Measurements from ENCODE around the gene NFIC. TPM values are rescaled to one million over a fixed set of nuclear protein-coding genes. Genes with fewer than 3 reads are reported as not detected.

Gene NFIC
- total and polyA plus RNA-seq, 2 of the 4 experiments (the other 2 are of a cell fraction) = 21.9 to 32.1 TPM

- no peak overlapping the region for H4K5ac ChIP-seq (ENCODE audit: low read depth, low read length)
- BruUV-seq (replicated peaks) = no TSS peak
- no peak overlapping the region for H2BK20ac ChIP-seq (ENCODE audit: low read depth, low read length)
- H3K9me3 ChIP-seq (ENCODE audit: control insufficient read depth, insufficient read depth, low read length) = no peaks in the 10 kb centered on the region
- WGBS, 2 experiments (ENCODE audit: extremely low coverage in 2 of 2, insufficient read length in 1 of 2) = 86% methylated on average over 9 of the region's 33 CpGs; no CpG with 5 or more reads in 1 of the 2 experiments
- H2BK120ac ChIP-seq (ENCODE audit: low read depth, low read length) = no peak overlapping the region
- H3K9me1 ChIP-seq (ENCODE audit: insufficient read depth, low read length) = peaks cover 6% of the 10 kb centered on the region; the same call in 1 of the 2 replicates
- no peak overlapping the region for H2BK5ac ChIP-seq (ENCODE audit: low read depth, low read length, poor library complexity, severe bottlenecking)
- no peak overlapping the region for H3K4ac ChIP-seq (ENCODE audit: low read depth, low read length)
- intact Hi-C loops (cut with micrococcal nuclease) (no loop called here), in situ Hi-C loops (cut with MboI; ENCODE audit: low sequenced_read_pairs) (no loop called here), dilution Hi-C loops (cut with HindIII; ENCODE audit: low sequenced_read_pairs, unreplicated experiment) (no loop called here)
- no peak overlapping the region for H3K9ac ChIP-seq (ENCODE audit: low read depth, low read length)
- H2BK15ac ChIP-seq (ENCODE audit: low read depth, low read length) = no peak overlapping the region
- no peak overlapping the region for H2AK9ac ChIP-seq (replicated peaks; ENCODE audit: low read depth, low read length, poor library complexity)
- H3K4me3 ChIP-seq (ENCODE audit: insufficient read depth, low read depth, low read length) = no peak overlapping the region
- DNase-seq (no peak), ATAC-seq (ENCODE audit: low read depth) (no peak)
- H3K23ac ChIP-seq (ENCODE audit: low read depth, low read length) = no peak overlapping the region
- no peak overlapping the region for H4K91ac ChIP-seq (ENCODE audit: insufficient read depth, low read depth, low read length)
- H4K8ac ChIP-seq (ENCODE audit: low read depth in 2 of 2, low read length in 2 of 2) = no peak overlapping the region
- H3K79me1 ChIP-seq (ENCODE audit: low read depth in 1 of 2, low read length in 2 of 2) = peaks cover 25 to 79% of the 10 kb centered on the region in 2 experiments
- ChIA-PET CTCF (no interaction called here), POLR2A (ENCODE audit: unreplicated experiment) (no interaction called here)
- H3K56ac ChIP-seq (ENCODE audit: extremely low read depth, insufficient read depth, low read length) = no peak overlapping the region
- no peak overlapping the region for H2AK5ac ChIP-seq (ENCODE audit: low read depth, low read length)
- H2AFZ ChIP-seq (replicated peaks; ENCODE audit: low read length, poor library complexity) = no peak overlapping the region
- no peak for TF ChIP-seq ELK1 (IDR thresholded peaks at IDR 0.05; ENCODE audit: borderline replicate concordance, low read depth, low read length)
- no peak for TF ChIP-seq CEBPB (IDR thresholded peaks at IDR 0.05; ENCODE audit: low read depth, low read length)
- TF ChIP-seq MXI1 (IDR thresholded peaks at IDR 0.05; ENCODE audit: borderline replicate concordance, low read depth, low read length) = no peak
- TF ChIP-seq NFE2L2 (IDR thresholded peaks at IDR 0.05; ENCODE audit: low read depth, low read length) = no peak
- no peak for TF ChIP-seq RFX5 (IDR thresholded peaks at IDR 0.05; ENCODE audit: low read depth, low read length)
- no peak for TF ChIP-seq MAZ (IDR thresholded peaks at IDR 0.05; ENCODE audit: borderline replicate concordance, low read depth, low read length)
- no peak for TF ChIP-seq RAD21 (IDR thresholded peaks at IDR 0.05; ENCODE audit: low read length)
- TF ChIP-seq USF2 (IDR thresholded peaks at IDR 0.05; ENCODE audit: low read depth, low read length) = no peak
- no peak for TF ChIP-seq SMC3 (IDR thresholded peaks at IDR 0.05; ENCODE audit: low read depth, low read length)
- TF ChIP-seq FOS (IDR thresholded peaks at IDR 0.05; ENCODE audit: low read depth, low read length) = no peak
- no peak for TF ChIP-seq CHD1 (IDR thresholded peaks at IDR 0.05; ENCODE audit: low read depth, low read length)
- TF ChIP-seq BHLHE40 (IDR thresholded peaks at IDR 0.05; ENCODE audit: low read depth, low read length) = no peak
- no peak for TF ChIP-seq POLR2A (IDR thresholded peaks at IDR 0.05; ENCODE audit: low read depth, low read length)
- no peak for TF ChIP-seq RCOR1 (IDR thresholded peaks at IDR 0.05; ENCODE audit: insufficient replicate concordance, low read length)
- TF ChIP-seq CTCF (conservative IDR thresholded peaks at IDR 0.05; ENCODE audit: low read depth, low read length) = no peak
- TF ChIP-seq MAFK (IDR thresholded peaks at IDR 0.05; ENCODE audit: low read depth, low read length) = no peak
- H3K27ac ChIP-seq (ENCODE audit: insufficient read depth, low read length) = no peak overlapping the region
- no peak overlapping the region for H3K14ac ChIP-seq (replicated peaks; ENCODE audit: low read depth, low read length)
- peaks cover 22% of the 10 kb centered on the region for H3K36me3 ChIP-seq (ENCODE audit: control insufficient read depth, insufficient read depth, low read length)
- H4K20me1 ChIP-seq (ENCODE audit: insufficient read depth, low read length) = peaks cover 30% of the 10 kb centered on the region
- H3K27me3 ChIP-seq (ENCODE audit: control insufficient read depth, insufficient read depth, low read length) = no peaks in the 10 kb centered on the region
- no peak overlapping the region for H3K18ac ChIP-seq (ENCODE audit: low read depth, low read length)
- H3K4me2 ChIP-seq (ENCODE audit: low read depth, low read length) = no peak overlapping the region
- peaks cover 7% of the 10 kb centered on the region for H3K4me1 ChIP-seq (ENCODE audit: control insufficient read depth, insufficient read depth, low read length)
Observed at GRCh38 chr19:3420909-3421619, 54.7 kb downstream of the NFIC start.
